ENCODE data around the gene RORC.
"Not testable (repeated sequence)": the region's sequence is repeated elsewhere in the genome, so short reads cannot be mapped to it uniquely, and the experiment has no call there.

Gene RORC

GRCh38 chr1:151776665-151777062 is 54.9 kb downstream of the RORC start:
- H3K27ac Mint-ChIP-seq = no peak overlapping the region
- H3K27me3 Mint-ChIP-seq (ENCODE audit: low read depth) = no peaks in the 10 kb centered on the region
- no peak overlapping the region for H3K4me3 Mint-ChIP-seq
- H3K4me1 Mint-ChIP-seq = no peaks in the 10 kb centered on the region
- H3K9me3 Mint-ChIP-seq = no peaks in the 10 kb centered on the region
- TF ChIP-seq, protein P1, sequence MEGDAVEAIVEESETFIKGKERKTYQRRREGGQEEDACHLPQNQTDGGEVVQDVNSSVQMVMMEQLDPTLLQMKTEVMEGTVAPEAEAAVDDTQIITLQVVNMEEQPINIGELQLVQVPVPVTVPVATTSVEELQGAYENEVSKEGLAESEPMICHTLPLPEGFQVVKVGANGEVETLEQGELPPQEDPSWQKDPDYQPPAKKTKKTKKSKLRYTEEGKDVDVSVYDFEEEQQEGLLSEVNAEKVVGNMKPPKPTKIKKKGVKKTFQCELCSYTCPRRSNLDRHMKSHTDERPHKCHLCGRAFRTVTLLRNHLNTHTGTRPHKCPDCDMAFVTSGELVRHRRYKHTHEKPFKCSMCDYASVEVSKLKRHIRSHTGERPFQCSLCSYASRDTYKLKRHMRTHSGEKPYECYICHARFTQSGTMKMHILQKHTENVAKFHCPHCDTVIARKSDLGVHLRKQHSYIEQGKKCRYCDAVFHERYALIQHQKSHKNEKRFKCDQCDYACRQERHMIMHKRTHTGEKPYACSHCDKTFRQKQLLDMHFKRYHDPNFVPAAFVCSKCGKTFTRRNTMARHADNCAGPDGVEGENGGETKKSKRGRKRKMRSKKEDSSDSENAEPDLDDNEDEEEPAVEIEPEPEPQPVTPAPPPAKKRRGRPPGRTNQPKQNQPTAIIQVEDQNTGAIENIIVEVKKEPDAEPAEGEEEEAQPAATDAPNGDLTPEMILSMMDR (IDR thresholded peaks at IDR 0.05; ENCODE audit: unreplicated experiment in 3 of 3) = no peak
- peaks cover 16% of the 10 kb centered on the region for H3K36me3 Mint-ChIP-seq (ENCODE audit: low read depth)

DNA sequence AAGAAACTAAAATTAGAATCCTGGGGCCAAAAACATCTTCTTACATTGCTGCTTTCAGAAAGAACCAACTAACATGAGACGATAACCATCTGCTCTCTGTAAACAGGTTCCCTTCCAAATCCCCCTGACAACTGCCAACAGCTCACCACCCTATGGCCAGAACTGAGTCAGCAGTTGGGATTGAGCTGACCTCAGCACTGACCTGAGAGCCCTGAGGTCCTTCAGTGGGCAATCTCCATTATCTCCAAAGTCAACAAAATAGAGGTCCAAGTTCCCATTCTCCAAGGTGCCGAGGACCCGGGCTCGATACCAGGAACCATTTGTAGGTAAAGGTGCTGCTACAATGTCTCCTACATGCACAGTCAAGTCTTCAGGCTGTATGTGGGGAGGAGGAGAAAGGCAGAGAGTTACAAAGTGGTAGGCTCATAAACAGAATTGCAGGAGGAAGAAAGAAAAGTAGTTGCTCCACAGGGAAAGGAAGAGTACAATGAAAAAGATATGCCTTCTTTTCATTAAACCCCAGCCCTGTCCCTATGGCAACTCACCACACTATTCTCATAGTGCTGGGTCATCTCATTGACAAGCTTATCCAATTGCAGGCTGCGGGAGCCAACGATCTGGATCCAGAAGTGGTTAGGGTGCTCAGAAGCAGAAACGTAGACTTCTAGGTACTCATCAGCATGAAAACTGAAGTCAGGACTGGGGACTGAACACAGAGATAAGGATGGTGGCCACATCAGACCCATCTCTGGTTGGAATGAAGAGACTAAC is 55.5 kb downstream of the RORC start:
- H3K9me3 Mint-ChIP-seq = no peaks in the 10 kb centered on the region
- H3K36me3 Mint-ChIP-seq (ENCODE audit: low read depth) = peaks cover 12% of the 10 kb centered on the region
- no peak overlapping the region for H3K27ac Mint-ChIP-seq
- TF ChIP-seq, protein P1 (IDR thresholded peaks at IDR 0.05; ENCODE audit: unreplicated experiment in 3 of 3) = no peak
- no peaks in the 10 kb centered on the region for H3K27me3 Mint-ChIP-seq (ENCODE audit: low read depth)
- H3K4me3 Mint-ChIP-seq = no peak overlapping the region
- no peaks in the 10 kb centered on the region for H3K4me1 Mint-ChIP-seq

- H3K9me3 Mint-ChIP-seq = no peaks in the 10 kb centered on the region
Measured at GRCh38 chr1:151774256-151774922, 57.2 kb downstream of the RORC start.

DNA sequence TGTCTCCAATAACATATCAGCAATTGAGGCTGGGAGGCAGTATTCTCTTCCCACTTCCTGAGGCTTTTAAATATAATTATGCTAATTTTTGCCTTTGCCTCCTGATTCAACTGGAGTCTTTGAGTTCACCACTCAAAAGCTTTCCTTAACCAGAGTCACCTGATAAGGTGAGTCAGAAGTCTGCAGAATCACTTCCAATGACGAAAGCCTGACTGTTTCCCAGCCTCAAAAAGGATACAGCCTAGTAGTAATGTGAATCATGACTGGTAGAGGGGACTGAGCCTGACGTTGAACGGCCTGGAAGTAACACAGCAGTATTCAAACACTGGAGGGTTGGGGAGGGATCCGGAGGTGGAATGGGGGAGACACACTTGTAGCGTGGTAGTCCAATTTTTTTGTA is 57.9 kb downstream of the RORC start:
- no peaks in the 10 kb centered on the region for H3K9me3 Mint-ChIP-seq
- TF ChIP-seq, protein P1 (IDR thresholded peaks at IDR 0.05; ENCODE audit: unreplicated experiment in 3 of 3) = no peak
- H3K4me3 Mint-ChIP-seq = no peak overlapping the region
- no peaks in the 10 kb centered on the region for H3K4me1 Mint-ChIP-seq
- H3K36me3 Mint-ChIP-seq (ENCODE audit: low read depth) = peaks cover 6% of the 10 kb centered on the region
- no peaks in the 10 kb centered on the region for H3K27me3 Mint-ChIP-seq (ENCODE audit: low read depth)
- H3K27ac Mint-ChIP-seq = no peak overlapping the region

More at GRCh38 chr1:151774256-151774922, 57.2 kb downstream of the RORC start:
- H3K4me1 Mint-ChIP-seq = no peaks in the 10 kb centered on the region
- H3K4me3 Mint-ChIP-seq = no peak overlapping the region
- no peaks in the 10 kb centered on the region for H3K27me3 Mint-ChIP-seq (ENCODE audit: low read depth)
- TF ChIP-seq, protein P1 (IDR thresholded peaks at IDR 0.05; ENCODE audit: unreplicated experiment in 3 of 3) = no peak
- no peak overlapping the region for H3K27ac Mint-ChIP-seq
- H3K36me3 Mint-ChIP-seq (ENCODE audit: low read depth) = peaks cover 12% of the 10 kb centered on the region

DNA sequence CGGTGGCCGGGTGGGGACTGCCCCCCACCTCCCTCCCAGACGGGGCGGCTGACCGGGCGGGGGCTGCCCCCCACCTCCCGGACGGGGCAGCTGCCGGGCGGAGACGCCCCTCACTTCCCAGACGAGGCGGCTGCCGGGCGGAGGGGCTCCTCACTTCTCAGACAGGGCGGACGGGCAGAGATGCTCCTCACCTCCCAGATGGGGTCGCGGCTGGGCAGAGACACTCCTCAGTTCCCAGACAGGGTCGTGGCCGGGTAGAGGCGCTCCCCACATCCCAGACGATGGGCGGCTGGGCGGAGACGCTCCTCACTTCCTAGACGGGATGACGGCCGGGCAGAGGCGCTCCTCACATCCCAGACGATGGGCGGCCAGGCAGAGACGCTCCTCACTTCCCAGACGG is 62.3 kb downstream of the RORC start:
- not testable (repeated sequence) for H3K4me1 Mint-ChIP-seq

DNA sequence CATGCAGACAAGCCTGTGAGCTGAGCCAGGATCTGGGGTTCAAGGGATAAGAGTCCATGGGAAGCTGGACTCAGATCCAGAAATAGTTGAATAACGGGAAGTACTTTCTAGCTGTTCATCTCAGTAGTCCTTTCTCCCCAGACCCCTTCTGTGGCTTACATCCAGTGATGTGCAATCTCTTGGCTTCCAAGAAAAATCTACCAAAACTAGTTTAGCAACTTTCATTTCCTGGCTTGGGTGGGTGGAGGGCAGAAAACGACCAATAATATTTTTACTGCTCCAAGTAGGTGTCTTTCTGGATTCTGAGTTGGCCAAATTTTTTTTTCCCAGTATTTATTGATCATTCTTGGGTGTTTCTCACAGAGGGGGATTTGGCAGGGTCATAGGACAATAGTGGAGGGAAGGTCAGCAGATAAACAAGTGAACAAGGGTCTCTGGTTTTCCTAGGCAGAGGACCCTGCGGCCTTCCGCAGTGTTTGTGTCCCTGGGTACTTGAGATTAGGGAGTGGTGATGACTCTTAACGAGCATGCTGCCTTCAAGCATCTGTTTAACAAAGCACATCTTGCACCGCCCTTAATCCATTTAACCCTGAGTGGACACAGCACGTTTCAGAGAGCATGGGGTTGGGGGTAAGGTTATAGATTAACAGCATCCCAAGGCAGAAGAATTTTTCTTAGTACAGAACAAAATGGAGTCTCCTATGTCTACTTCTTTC is 63.1 kb downstream of the RORC start:
- H3K4me1 Mint-ChIP-seq; H3K36me3 Mint-ChIP-seq (ENCODE audit: low read depth); H3K9me3 Mint-ChIP-seq; H3K4me3 Mint-ChIP-seq; H3K27me3 Mint-ChIP-seq (ENCODE audit: low read depth): not testable (repeated sequence)
- peak overlapping the region in 1 of 3 experiments; percentile 76 for H3K27ac Mint-ChIP-seq

More for the DNA sequence above, 62.3 kb downstream of the RORC start:
- H3K27ac Mint-ChIP-seq; H3K9me3 Mint-ChIP-seq; H3K4me3 Mint-ChIP-seq; H3K27me3 Mint-ChIP-seq (ENCODE audit: low read depth); H3K36me3 Mint-ChIP-seq (ENCODE audit: low read depth): not testable (repeated sequence)
